ENCODE measurements around the gene TACC2.

Gene TACC2

DNA sequence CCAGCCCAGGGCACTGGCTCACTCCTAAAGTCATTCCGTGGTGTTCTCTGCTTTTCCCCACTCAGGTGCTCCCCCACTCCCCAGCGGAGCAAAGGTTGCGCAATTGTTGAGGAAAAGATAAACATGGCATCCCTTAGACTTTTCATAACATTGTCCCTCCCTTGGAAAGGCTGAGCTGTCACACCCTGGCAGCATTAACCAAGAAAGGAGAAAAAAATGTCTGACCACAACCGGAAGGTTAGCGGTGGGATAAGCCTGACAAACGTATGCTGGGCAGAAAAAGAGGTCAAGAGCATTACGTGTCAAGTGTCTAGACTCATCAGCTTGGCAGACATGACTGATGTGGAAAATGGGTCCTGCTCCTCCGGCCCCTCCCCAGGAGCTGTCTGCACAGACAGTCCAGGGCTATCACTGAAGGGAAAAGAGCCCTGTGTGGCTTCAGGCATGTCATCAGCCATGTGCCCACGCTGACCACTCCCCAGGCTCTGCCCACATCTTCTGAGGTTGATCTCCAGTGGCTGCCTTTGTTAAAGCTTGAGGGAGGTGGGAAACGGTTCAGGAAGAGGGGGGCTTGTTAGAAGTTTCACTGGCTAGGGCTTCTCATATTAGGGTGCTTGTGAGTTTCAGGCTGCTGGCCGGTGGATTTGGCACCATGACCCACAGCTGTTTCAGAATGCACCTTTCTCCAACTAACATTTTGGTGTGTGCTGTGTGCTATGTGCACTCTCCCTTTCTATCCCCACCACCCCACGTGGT is 312.3 kb downstream of the TACC2 start:
- peak; percentile 3 for DNase-seq

DNA sequence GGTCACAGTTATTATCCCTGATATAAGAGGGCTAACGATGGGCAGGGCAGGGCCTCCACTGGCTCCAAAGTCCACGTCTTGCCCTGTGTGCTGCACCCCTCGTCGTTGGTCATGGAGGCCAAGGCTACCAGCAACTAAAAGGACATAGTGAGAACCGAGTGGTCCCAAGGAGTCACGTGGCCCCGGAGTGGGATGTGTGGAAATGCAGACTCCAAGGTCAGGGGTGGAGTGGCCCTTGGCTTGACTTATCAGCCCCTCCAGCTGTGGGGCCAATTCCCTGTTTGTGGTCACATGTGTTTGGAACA is 312.8 kb downstream of the TACC2 start:
- DNase-seq: no peak

GRCh38 chr10:122302315-122302714 is 313.4 kb downstream of the TACC2 start:
- DNase-seq: no peak

GRCh38 chr10:122303271-122304053 is 314.5 kb downstream of the TACC2 start:
- no peak for DNase-seq
